ENCODE data around the gene SHH.

- TF ChIP-seq CTCF (IDR thresholded peaks at IDR 0.05; ENCODE audit: insufficient read depth, low read depth, low read length): no peak
- no peak for TF ChIP-seq EZH2 (IDR thresholded peaks at IDR 0.05; ENCODE audit: insufficient read depth, low read length)
Observed at GRCh38 chr7:155776606-155777005, 35.7 kb downstream of the SHH start.
